SKM-1 treated with dmso at 0.1 percent for 144 hours (cell line): ENCODE data around the gene XYLT1.

ENCODE experiments used
- DNase-seq: peaks from one replicate; lab custom pipeline; 2025; ENCODE audit not compliant: unreplicated experiment; lab: John Stamatoyannopoulos, UW

XYLT1 gene

GRCh38 chr16:17404941-17405689 is 65.6 kb downstream of the XYLT1 start:
- no peak for DNase-seq

DNA sequence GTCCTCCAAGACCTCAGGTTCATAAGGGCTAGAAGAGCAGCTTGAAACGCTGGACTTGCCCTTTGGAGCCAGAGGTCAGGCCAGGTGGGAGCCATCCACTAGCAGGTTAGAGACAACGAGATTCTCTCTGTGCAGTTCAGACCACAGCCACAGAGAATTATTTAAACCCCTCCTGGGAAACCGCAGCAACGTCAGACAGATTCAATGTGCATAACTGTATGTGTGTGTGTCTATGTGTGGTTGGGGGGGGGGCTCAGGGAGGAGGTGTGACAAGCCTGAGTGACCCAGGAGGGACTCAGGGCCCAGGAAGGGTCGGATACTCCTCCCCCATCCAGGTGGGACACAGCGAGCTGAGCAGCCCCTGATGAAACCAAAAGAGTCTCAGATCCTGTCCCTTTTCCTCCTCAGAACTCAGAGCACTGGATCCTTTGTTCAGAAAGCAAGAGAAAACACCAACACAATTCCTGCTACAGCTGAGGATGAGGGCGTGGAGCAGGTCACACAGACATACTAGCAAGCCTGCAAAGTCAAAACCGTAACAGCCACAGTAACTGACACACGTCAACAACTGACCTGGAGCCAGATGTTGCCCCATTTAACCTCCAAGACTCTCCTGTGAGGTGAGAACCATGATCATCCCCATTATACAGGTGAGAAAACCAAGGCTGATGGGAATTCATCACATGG is 66.8 kb downstream of the XYLT1 start:
- no peak for DNase-seq

- no peak for DNase-seq
Measured at GRCh38 chr16:17403156-17403809, 67.5 kb downstream of the XYLT1 start.

DNA sequence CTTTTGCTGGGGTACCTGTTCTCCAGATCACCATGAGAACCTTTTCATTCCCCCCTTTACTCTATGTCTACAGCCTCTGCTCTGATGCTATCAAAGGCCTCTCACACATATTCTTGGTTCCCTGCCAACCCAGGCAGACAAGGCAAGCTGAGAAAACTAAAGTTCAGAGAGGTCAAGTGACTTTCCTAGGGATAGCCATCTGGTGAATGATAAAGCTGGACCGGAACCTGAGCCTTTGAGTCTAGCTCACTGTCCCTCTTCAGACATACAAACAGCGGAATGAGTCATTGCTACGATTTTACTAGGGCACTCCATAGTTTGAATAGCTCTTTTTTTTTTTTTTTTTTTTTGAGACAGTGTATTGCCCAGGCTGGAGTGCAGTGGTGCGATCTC is 73.3 kb downstream of the XYLT1 start:
- DNase-seq, result no peak

DNA sequence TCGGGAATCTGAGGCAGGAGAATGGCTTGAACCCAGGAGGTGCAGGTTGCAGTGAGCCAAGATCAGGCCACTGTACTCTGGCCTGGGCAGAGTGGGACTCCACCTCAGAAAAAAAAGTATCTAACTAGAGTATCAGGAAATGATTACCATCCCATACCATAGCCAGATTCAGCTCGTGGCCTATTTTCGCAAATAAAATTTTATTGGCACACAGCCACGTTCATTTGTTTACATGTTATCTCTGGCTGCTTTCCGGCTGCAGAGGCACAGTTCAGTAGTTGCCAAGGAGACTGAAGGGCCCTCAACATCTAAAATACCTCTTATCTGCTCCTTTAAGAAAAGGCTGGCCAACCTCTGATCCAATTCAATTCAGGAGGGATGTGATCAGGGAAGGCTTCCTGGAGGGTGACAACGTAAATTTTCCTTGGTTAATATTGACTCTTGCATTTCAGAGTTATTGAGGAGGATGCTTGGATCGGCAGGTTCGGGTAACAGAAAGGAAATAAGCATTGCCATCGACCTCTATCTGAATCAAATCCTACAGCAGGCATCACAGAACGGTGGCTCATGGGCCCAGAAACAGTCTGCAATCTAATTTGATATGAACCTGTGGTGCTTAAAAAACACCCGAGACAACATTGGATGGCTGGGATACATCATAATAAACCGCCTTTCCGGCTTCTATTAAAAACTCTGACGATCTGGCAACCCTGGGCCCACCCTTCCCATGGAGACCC is 73.8 kb downstream of the XYLT1 start:
- no peak for DNase-seq

DNA sequence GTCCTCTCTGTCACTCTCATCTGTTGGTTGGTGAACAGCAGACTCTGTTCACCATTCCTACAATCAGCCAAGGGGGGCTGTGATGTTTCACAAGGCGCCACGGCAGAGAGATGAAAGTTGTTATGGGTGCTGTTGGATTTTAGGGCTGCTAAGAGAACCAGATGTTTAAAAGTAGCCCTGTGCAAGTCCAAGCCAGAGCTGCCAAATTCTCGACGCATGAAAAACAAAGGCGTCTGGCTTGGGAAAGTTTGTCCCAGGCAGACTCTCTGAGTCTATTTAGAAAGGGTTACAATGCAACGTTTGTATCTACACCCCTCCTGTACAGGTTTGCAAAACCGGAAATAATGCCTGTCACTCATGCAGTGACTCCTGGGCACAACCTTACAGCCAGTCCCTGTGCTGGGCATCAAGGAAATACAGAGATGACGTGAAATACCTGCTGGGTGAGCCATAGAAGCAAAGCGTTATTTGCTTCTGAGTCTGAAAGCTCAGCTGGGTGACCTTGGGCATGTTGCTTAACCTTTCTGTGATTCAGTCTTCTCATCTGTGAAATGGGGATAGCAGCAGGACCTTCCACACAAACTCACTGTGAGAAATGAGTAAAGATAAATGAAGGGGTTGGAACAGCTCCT is 74.8 kb downstream of the XYLT1 start:
- DNase-seq, result no peak

- no peak for DNase-seq
Measured at GRCh38 chr16:17392857-17393692, 77.7 kb downstream of the XYLT1 start.

- no peak for DNase-seq
Measured at GRCh38 chr16:17392127-17392856, 78.5 kb downstream of the XYLT1 start.

DNA sequence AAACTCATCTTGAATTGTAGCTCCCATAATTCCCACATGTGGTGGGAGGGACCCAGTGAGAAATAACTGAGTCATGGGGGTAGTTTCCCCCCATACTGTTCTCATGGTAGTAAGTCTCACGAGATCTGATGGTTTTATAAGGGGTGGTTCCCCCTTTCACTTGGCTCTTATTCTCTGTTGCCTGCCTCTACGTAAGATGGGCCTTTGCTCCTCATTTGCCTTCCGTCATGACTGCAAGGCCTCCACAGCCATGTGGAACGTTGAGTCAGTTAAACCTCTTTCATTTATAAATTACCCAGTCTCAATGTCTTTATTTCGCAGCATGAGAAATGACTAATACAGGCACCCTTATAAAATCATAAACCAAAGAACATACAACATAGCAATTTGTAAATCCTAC is 79.0 kb downstream of the XYLT1 start:
- no peak for DNase-seq

DNA sequence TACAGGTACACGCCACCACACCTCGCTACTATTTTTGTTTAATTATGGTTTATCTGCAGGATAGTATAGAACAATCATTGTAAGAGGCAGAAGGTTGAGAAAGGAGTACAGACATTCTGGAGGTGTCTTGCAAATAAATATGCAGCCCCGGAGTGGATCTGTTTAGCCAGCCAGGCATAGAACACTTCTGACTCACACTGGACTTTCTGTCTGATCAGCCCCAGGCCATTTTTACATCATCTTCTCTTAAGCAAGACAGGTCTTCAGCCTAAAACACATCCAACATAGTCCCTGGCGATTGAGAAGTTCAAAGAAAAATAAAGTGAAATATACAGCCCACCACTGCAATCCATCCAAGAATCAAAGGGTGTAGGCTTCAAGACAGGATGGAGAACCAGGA is 81.4 kb downstream of the XYLT1 start:
- no peak for DNase-seq

DNA sequence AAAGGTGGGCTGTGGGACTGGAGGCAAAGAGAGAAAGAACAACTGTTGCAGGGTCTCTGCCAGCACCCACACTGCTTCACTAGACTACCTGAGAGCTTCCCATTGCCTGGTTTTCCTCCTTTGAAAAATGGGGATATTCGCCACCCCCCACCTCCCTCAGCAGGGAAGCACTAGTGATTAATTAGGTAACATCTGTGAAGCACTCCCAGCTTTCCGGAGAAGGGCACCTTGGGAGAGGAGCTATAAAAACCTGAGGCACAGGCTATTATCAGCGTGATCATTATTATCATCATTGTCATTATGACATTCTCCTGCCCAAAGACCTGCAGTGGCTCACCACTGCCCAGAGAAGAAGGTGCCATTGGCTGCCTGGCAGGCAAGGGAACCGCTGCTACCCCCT is 83.5 kb downstream of the XYLT1 start:
- no peak for DNase-seq

DNA sequence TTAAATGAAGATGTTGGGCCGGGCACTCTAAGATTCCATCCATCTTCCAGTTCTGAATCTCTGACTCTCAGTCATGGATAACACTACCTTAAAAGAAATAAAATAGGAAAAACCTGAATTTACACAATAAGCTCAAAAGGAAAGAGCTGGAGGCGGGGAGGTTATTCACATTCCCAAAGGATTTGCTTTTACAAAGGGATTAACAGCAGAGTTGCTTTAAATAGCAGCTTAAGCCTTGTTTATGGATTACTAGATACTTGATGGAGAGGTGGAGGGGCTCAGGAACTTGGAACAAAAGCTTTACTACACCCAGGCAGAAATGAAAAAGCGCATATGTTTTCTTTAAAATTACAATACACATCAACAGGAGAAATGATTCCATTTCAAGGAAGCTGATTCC is 84.5 kb downstream of the XYLT1 start:
- no peak for DNase-seq

DNA sequence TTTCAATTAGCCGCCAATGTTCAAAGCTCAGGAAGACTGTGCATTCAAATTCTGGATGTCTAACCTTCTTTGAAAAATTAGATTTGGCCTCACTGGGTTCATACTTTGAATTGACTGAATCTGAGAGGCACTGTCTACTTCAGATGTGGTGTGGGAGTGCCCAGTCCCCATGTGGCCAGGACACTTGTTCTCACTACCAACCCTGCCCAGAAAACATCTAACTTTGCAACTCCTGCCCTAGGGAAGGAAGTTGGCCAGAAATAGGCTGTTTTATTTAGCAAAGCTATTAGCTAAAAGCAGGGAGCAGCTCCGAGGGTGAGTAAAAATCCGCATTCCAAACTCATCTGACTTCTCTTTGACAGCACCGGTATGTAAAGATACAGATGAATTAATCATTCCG is 86.3 kb downstream of the XYLT1 start:
- no peak for DNase-seq

DNA sequence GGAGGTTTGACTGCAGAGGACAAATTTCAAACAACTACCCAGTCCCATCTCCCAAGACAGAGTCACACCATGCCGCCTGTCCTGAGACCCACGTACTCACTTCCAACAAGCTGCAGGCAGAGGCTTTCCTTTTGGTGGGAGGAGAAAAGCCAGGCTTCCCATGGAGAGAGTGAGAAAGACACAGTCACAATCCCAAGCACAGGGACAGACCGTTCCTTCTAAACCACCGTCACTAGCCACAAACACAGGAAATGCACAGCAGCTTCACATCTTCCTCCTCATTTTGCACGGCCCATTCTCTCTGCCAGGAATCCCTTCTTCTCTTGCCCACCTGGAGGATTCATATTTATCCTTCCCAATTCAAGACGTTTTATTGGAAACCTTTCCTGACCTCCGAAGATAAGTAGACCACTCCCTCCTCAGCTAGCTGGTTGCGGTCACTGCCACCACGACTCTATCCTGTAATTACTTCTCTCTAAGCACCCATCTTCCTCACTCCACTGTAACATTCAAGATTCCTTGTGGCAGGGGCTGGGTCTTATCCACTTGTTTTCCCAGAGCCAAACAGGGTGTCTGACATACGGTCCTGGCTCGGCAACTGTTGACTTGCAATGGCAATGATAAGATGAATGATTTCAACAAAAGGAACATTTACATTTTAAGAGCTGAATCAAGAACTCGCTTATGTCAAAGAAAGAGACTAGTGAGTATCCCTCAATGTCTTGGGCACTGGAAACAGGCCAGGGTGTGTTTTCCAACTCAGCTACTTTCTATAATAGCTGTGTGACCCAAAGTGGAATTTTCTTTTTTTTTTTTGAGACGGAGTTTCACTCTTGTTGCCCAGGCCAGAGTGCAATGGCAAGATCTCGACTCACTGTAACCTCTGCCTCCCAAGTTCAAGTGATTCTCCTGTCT is 87.6 kb downstream of the XYLT1 start:
- no peak for DNase-seq

DNA sequence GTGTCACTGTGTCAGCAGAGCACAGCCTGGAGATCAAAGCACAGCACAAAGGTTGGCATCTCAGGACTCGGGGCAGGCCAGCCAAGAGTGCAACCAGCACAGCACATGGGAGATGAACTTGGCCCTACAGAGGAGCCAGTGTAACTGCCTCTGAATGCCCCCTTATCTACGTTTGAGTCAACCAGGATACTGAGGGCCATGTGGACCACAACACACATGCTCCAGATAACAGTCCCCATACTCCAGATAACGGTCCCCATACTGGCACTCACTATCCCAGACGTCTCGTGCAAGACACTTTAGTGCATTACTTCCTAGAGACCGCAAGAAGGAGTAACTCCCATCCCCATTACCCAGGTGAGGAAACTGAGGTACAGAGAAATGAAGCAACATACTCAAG is 88.2 kb downstream of the XYLT1 start:
- no peak for DNase-seq

GRCh38 chr16:17381784-17382183 is 89.0 kb downstream of the XYLT1 start:
- DNase-seq, result no peak

DNA sequence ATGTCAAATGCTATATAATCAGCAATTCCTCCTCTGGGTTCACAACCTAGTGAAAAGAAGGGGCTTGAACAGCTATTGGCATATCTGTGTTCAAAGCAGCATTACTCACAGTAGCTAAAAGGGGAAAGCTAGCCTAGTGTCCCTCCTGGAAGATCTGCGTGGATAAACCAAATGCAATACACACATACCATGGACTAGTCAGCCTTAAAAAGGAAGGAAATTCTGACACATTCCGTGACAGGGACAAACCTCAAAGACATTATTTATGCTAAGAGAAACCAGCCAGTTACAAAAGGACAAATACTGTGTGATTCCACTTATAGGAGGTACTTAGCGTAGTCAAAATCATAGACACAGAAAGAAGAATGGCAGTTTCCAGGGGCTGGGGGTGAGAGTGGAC is 90.1 kb downstream of the XYLT1 start:
- DNase-seq, result peak; percentile 56

GRCh38 chr16:17379121-17379571 is 91.6 kb downstream of the XYLT1 start:
- DNase-seq, result no peak
